ENCODE measurements around the gene TIGIT. TPM values are rescaled to one million over a fixed set of nuclear protein-coding genes. Genes with fewer than 3 reads are reported as not detected.
"Not testable (repeated sequence)": the region's sequence is repeated elsewhere in the genome, so short reads cannot be mapped to it uniquely, and the experiment has no call there.

The TIGIT gene
- total and polyA plus RNA-seq, 3 experiments from 2014 or later: 92.8 to 185 (median 185) TPM

DNA sequence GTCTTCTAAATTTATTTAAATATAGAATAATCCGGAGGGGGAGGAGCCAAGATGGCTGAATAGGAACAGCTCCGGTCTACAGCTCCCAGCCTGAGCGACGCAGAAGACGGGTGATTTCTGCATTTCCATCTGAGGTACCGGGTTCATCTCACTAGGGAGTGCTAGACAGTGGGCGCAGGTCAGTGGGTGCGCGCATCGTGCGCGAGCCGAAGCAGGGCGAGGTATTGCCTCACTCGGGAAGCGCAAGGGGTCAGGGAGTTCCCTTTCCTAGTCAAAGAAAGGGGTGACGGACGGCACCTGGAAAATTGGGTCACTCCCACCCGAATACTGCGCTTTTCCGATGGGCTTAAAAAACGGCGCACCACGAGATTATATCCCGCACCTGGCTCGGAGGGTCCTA lies 17.0 kb upstream of the TIGIT start:
- H3K27me3 Mint-ChIP-seq; H3K27ac Mint-ChIP-seq; H3K4me1 ChIP-seq (ENCODE audit: insufficient read depth, low read length); CTCF ChIA-PET; H3K27me3 ChIP-seq (ENCODE audit: insufficient read depth, low read length, poor library complexity, severe bottlenecking); H3K4me3 Mint-ChIP-seq; H3K9me3 ChIP-seq (ENCODE audit: low read length); H3K4me3 ChIP-seq (ENCODE audit: low read length); H3K27ac ChIP-seq (ENCODE audit: low read depth, low read length); H3K9me3 Mint-ChIP-seq; POLR2A ChIA-PET; H3K36me3 ChIP-seq (ENCODE audit: insufficient read depth, low read length); DNase-seq: not testable (repeated sequence)
- peaks cover 0 to 15% (median 7%) of the 10 kb centered on the region in 3 donors for H3K36me3 Mint-ChIP-seq
- peaks cover 6 to 11% (median 10%) of the 10 kb centered on the region in 3 donors for H3K4me1 Mint-ChIP-seq

DNA sequence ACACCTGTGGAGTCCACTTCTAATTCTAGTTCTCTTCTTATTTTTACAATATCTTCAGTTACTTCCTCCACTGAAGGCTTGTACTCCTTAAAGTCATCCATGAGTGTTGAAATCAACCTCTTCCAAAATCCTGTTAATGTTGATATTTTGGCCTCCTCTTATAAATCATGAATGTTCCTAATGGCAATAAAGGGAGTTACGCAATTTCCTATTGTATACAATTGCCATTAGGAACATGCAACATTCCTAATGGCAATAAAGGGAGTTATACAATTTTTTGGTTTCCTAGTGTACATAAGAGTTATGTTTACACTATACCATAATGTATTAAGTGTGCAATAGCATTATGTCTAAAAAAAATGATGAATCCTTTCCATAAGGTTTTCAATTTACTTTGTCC lies 9.2 kb upstream of the TIGIT start:
- peak overlapping the region in 7 of 8 donors; percentile 39 to 100 (median 98) for H3K27ac Mint-ChIP-seq
- Histone ChIP-seq H3K4me3 (ENCODE audit: low read length) (no peak overlapping the region), H3K4me1 (ENCODE audit: insufficient read depth, low read length) (no peaks in the 10 kb centered on the region), H3K27me3 (ENCODE audit: insufficient read depth, low read length, poor library complexity, severe bottlenecking) (no peaks in the 10 kb centered on the region), H3K9me3 (ENCODE audit: low read length) (no peaks in the 10 kb centered on the region), H3K27ac (ENCODE audit: low read depth, low read length) (peak overlapping the region; percentile 62), H3K36me3 (ENCODE audit: insufficient read depth, low read length) (no peaks in the 10 kb centered on the region)
- peaks cover 0 to 4% (median 2%) of the 10 kb centered on the region in 5 donors for H3K9me3 Mint-ChIP-seq
- H3K4me3 Mint-ChIP-seq: no peak overlapping the region
- no peaks in the 10 kb centered on the region for H3K27me3 Mint-ChIP-seq
- ChIA-PET CTCF (interaction anchor here (0.9 to 2.0 kb wide), 7 partner anchors 9 to 539 kb away, joined by 3 to 26 read pairs (median 4); partner anchors contain the start of genes NAA50 and TIGIT), POLR2A (interaction anchor here (1.1 to 1.8 kb wide), 2 partner anchors 70 to 71 kb away, joined by 7 to 15 read pairs; no protein-coding TSS in a partner anchor)
- H3K4me1 Mint-ChIP-seq: peaks cover 25 to 37% (median 34%) of the 10 kb centered on the region in 3 donors
- no peak for DNase-seq
- H3K36me3 Mint-ChIP-seq: peaks cover 0 to 5% (median 0%) of the 10 kb centered on the region in 3 donors

DNA sequence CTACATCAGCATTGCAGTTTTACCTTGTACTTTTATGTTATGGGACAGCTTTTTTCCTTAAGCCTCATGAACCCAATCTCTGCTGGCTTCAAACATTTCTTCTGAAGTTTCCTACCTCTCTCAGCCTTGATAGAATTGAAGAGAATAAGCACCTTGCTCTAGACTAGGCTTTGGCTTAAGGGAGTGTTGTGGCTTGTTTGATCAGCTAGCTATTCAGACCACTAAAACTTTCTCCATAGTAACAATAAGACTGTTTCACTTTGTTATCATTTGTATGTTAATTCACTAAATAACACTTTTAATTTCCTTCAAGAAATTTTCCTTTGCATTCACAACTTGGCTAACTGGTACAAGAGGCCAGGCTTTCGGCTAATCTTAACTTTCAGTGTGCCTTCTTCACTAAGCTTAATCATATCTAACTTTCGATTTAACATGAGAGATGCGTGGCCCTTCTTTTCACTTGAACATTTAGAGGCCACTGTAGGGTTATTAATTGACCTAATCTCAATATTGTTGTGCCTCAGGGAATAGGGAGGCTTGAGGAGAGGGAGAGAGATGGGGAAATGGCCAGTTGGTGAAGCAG lies 8.1 kb upstream of the TIGIT start:
- Mint-ChIP-seq H3K36me3 (peaks cover 0 to 5% (median 0%) of the 10 kb centered on the region in 3 donors), H3K4me1 (peaks cover 25 to 48% (median 44%) of the 10 kb centered on the region in 3 donors), H3K4me3 (peak overlapping the region; percentile 41 to 86 (median 82)), H3K9me3 (peaks cover 0 to 4% (median 2%) of the 10 kb centered on the region in 5 donors), H3K27me3 (no peaks in the 10 kb centered on the region), H3K27ac (peak overlapping the region; percentile 89 to 100 (median 97))
- no peaks in the 10 kb centered on the region for H3K9me3 ChIP-seq (ENCODE audit: low read length)
- H3K27ac ChIP-seq (ENCODE audit: low read depth, low read length): peak overlapping the region; percentile 62
- CTCF ChIA-PET: interaction anchor here (0.7 to 2.8 kb wide), 12 partner anchors 8 to 540 kb away, joined by 3 to 26 read pairs (median 4); partner anchors contain the start of genes NAA50 and TIGIT
- H3K4me1 ChIP-seq (ENCODE audit: insufficient read depth, low read length): peaks cover 3% of the 10 kb centered on the region
- DNase-seq: peak in 2 of 5 donors; percentile 43 to 52
- H3K4me3 ChIP-seq (ENCODE audit: low read length): no peak overlapping the region
- H3K27me3 ChIP-seq (ENCODE audit: insufficient read depth, low read length, poor library complexity, severe bottlenecking): no peaks in the 10 kb centered on the region
- no peaks in the 10 kb centered on the region for H3K36me3 ChIP-seq (ENCODE audit: insufficient read depth, low read length)
- POLR2A ChIA-PET: interaction anchor here (0.7 to 1.8 kb wide), 7 partner anchors 9 to 1284 kb away, joined by 3 to 15 read pairs (median 4); no protein-coding TSS in a partner anchor

DNA sequence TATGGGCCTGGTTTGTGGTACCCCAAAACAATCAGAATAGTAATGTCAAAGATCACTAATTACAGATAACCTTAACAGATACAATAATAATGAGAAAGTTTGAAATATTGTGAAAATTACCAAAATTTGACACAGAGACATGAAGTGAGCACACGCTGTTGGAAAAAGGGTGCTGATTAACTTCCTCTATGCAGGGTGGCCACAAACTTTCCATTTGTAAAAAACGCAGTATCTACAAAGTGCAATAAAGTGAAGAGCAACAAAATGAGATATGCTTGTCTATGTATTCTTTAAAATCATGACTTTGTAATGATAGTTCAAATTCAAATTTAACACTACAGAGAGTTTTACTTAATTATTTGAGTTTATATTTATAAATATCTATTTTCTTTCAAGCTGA lies 7.6 kb upstream of the TIGIT start:
- Mint-ChIP-seq H3K4me3 (peak overlapping the region; percentile 41 to 86 (median 82)), H3K9me3 (peaks cover 0 to 4% (median 0%) of the 10 kb centered on the region in 5 donors), H3K4me1 (peaks cover 30 to 53% (median 49%) of the 10 kb centered on the region in 3 donors), H3K27ac (peak overlapping the region; percentile 89 to 100 (median 97)), H3K36me3 (peaks cover 0 to 5% (median 4%) of the 10 kb centered on the region in 3 donors), H3K27me3 (no peaks in the 10 kb centered on the region)
- Histone ChIP-seq H3K4me3 (ENCODE audit: low read length) (no peak overlapping the region), H3K36me3 (ENCODE audit: insufficient read depth, low read length) (no peaks in the 10 kb centered on the region), H3K27me3 (ENCODE audit: insufficient read depth, low read length, poor library complexity, severe bottlenecking) (no peaks in the 10 kb centered on the region), H3K4me1 (ENCODE audit: insufficient read depth, low read length) (peaks cover 9% of the 10 kb centered on the region), H3K27ac (ENCODE audit: low read depth, low read length) (peak overlapping the region; percentile 62), H3K9me3 (ENCODE audit: low read length) (no peaks in the 10 kb centered on the region)
- ChIA-PET CTCF (interaction anchor here (0.7 to 2.8 kb wide), 8 partner anchors 13 to 132 kb away, joined by 3 to 26 read pairs (median 4); no protein-coding TSS in a partner anchor), POLR2A (interaction anchor here (0.6 to 1.8 kb wide), 6 partner anchors 8 to 1285 kb away, joined by 3 to 15 read pairs (median 4); no protein-coding TSS in a partner anchor)
- DNase-seq: no peak

DNA sequence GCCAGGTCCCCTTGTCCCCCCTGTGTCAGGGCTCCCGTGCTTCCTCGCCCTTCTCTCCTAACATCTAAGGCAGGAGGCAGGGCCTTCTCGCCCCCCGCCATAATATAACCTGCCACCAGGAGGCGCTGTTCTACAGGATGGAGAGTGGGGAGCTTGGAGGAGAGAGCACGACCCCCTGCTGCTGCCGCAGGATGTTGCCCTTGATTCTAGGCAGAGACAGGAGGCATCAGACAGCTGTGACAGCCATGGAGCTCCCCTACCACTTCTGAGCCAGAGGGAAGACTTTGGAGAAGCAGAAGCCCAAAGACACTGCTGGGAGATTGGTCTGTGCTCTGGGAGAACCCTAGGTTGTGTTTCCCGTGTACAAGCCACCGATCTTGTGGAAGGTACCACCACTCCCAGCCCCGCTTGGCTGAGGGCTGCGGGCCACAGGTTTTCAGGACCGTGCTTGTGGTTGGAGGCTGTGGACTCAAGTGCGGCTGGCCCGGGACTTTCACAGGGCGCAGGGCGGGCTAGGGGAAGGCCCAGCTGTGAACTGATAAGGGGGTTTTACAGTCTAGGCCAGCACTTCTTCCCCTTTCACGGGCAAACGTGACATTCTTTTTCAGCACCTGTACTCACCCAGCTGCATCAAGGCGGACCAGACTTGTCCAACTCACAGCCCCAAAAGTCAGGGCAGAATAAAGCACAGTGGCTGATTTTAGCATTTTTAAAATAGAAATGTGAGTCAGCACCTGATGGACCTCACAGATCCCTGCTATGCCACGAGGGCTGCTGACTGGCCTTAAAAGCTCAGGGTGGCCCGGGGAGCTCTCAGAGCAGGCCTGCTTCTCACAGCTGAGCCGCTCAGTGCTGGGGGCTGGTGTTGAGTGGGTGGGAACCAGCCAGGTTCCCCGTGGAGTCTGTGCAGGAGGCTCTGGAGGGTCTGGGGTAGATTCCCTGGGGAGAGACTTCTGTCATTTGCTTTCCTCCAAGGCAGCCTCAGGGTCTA lies 2.6 kb upstream of the TIGIT start:
- Mint-ChIP-seq H3K27ac (peak overlapping the region; percentile 91 to 99 (median 96)), H3K36me3 (peaks cover 0 to 30% (median 5%) of the 10 kb centered on the region in 3 donors), H3K4me1 (peaks cover 56 to 76% (median 71%) of the 10 kb centered on the region in 3 donors), H3K9me3 (no peaks in the 10 kb centered on the region), H3K4me3 (peak overlapping the region; percentile 82 to 97 (median 88)), H3K27me3 (no peaks in the 10 kb centered on the region)
- peak; percentile 83 to 97 (median 89) for DNase-seq
- Histone ChIP-seq H3K4me1 (ENCODE audit: insufficient read depth, low read length) (peaks cover 35% of the 10 kb centered on the region), H3K27ac (ENCODE audit: low read depth, low read length) (peak overlapping the region; percentile 81), H3K4me3 (ENCODE audit: low read length) (peak overlapping the region; percentile 49), H3K9me3 (ENCODE audit: low read length) (no peaks in the 10 kb centered on the region), H3K27me3 (ENCODE audit: insufficient read depth, low read length, poor library complexity, severe bottlenecking) (no peaks in the 10 kb centered on the region), H3K36me3 (ENCODE audit: insufficient read depth, low read length) (no peaks in the 10 kb centered on the region)
- POLR2A ChIA-PET: interaction anchor here (0.6 to 10.0 kb wide), 12 partner anchors 8 to 77 kb away, joined by 3 to 119 read pairs (median 5); no protein-coding TSS in a partner anchor
- CTCF ChIA-PET: interaction anchor here (0.7 to 8.7 kb wide), 59 partner anchors 8 to 546 kb away, joined by 3 to 124 read pairs (median 6); partner anchors contain the start of genes CCDC191, DRD3, QTRT2 and ZNF80

DNA sequence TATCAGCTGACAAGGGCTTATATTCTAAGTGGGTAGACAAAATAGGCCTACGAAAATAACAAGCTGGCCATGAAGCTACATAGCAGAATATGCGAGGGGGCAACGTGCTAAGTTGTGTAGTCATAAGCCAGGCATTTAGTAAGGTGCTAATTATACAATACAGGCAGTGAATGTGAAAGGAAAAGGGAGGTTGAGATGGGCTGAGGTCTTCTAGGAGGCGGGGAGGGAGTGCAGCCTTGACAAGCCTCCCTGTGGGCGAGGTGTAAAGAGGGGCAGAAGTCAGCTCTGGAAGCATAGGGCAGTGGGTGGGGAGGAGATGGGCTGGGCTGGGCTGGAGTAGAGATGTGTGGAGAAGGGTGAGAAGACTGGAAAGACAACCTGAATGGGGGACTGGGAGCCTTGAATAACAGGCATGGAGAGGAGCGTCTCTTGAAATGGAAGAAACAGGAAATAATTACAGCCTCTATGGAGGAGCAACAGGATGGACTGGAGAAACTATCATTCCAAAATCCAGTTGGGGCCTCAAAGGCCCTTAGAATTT lies 1.2 kb downstream of the TIGIT start:
- Histone ChIP-seq H3K9me3 (ENCODE audit: low read length) (no peaks in the 10 kb centered on the region), H3K4me3 (ENCODE audit: low read length) (peak overlapping the region; percentile 55), H3K36me3 (ENCODE audit: insufficient read depth, low read length) (no peaks in the 10 kb centered on the region), H3K27me3 (ENCODE audit: insufficient read depth, low read length, poor library complexity, severe bottlenecking) (no peaks in the 10 kb centered on the region), H3K27ac (ENCODE audit: low read depth, low read length) (peak overlapping the region; percentile 60), H3K4me1 (ENCODE audit: insufficient read depth, low read length) (peaks cover 43% of the 10 kb centered on the region)
- ChIA-PET CTCF (interaction anchor here (1.0 to 8.7 kb wide), 14 partner anchors 10 to 550 kb away, joined by 3 to 124 read pairs (median 4); no protein-coding TSS in a partner anchor), POLR2A (interaction anchor here (0.8 to 10.0 kb wide), 7 partner anchors 9 to 81 kb away, joined by 3 to 119 read pairs (median 4); no protein-coding TSS in a partner anchor)
- Mint-ChIP-seq H3K27me3 (no peaks in the 10 kb centered on the region), H3K27ac (peak overlapping the region; percentile 91 to 99 (median 96)), H3K4me3 (peak overlapping the region; percentile 85 to 97 (median 89)), H3K9me3 (no peaks in the 10 kb centered on the region), H3K36me3 (peaks cover 5 to 66% (median 14%) of the 10 kb centered on the region in 3 donors), H3K4me1 (peaks cover 70 to 90% (median 90%) of the 10 kb centered on the region in 3 donors)
- DNase-seq: peak in 3 of 5 donors; percentile 40 to 72 (median 55)

DNA sequence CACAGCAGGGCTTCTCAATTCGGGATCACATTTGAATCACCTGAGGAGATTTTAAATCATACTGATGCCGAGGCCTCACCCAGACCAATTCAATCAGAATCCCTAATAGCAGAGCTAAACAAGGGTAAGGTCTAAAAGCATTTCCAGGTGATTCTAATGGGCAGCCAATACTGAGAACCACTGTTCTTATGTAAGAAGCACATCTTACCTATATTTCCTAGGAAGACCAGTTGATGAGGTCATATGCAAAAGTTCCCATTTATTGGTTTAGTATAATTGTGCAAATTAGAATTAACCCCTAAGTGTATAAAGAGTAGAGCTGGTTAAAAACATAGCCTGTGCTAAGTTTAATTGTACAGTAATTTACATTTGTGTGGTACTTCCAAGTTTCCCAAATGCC lies 2.1 kb downstream of the TIGIT start:
- peak overlapping the region; percentile 85 to 97 (median 89) for H3K4me3 Mint-ChIP-seq
- peak overlapping the region; percentile 55 for H3K4me3 ChIP-seq (ENCODE audit: low read length)
- DNase-seq: no peak
- peak overlapping the region; percentile 60 for H3K27ac ChIP-seq (ENCODE audit: low read depth, low read length)
- no peaks in the 10 kb centered on the region for H3K27me3 Mint-ChIP-seq
- H3K9me3 Mint-ChIP-seq: no peaks in the 10 kb centered on the region
- H3K4me1 ChIP-seq (ENCODE audit: insufficient read depth, low read length): peaks cover 37% of the 10 kb centered on the region
- POLR2A ChIA-PET: interaction anchor here (0.8 to 10.0 kb wide), 6 partner anchors 11 to 82 kb away, joined by 3 to 119 read pairs (median 5); no protein-coding TSS in a partner anchor
- H3K4me1 Mint-ChIP-seq: peaks cover 76 to 90% (median 90%) of the 10 kb centered on the region in 3 donors
- H3K9me3 ChIP-seq (ENCODE audit: low read length): no peaks in the 10 kb centered on the region
- peak overlapping the region; percentile 91 to 99 (median 96) for H3K27ac Mint-ChIP-seq
- no peaks in the 10 kb centered on the region for H3K27me3 ChIP-seq (ENCODE audit: insufficient read depth, low read length, poor library complexity, severe bottlenecking)
- no peaks in the 10 kb centered on the region for H3K36me3 ChIP-seq (ENCODE audit: insufficient read depth, low read length)
- H3K36me3 Mint-ChIP-seq: peaks cover 5 to 73% (median 16%) of the 10 kb centered on the region in 3 donors
- CTCF ChIA-PET: interaction anchor here (0.8 to 8.7 kb wide), 10 partner anchors 9 to 551 kb away, joined by 3 to 124 read pairs (median 4); no protein-coding TSS in a partner anchor
